Right atrium auricular region (tissue), 2 donors: ENCODE results near the gene PRADC1. TPM values are rescaled to one million over a fixed set of nuclear protein-coding genes. Genes with fewer than 3 reads are reported as not detected.

ENCODE experiments used
- DNase-seq: peaks from one replicate; pipeline ENCODE4 v3.0.0-alpha.2; 2019; ENCODE audit warnings: low spot score
- H3K27ac ChIP-seq, 2 donors: fragments of 200-600 bp; sonication (generic); 1 replicate in 1 of 2; 2 replicates in 1 of 2; pipeline ENCODE4 v1.5.1; 2016 to 2019
- H3K27me3 ChIP-seq, 2 donors: fragments of 200-600 bp; sonication (generic); one replicate each; pipeline versions ENCODE4 v1.5.1 to v1.6.0; 2017 to 2019
- H3K36me3 ChIP-seq: fragments of 200-600 bp; sonication (generic); one replicate; pipeline ENCODE4 v1.5.1; 2016
- H3K4me1 ChIP-seq, 2 donors: fragments of 200-600 bp; sonication (generic); one replicate each; pipeline versions ENCODE4 v1.5.1 to v1.6.0; 2017 to 2019
- H3K4me3 ChIP-seq, 2 donors: fragments of 200-600 bp; sonication (generic); 1 replicate in 1 of 2; 2 replicates in 1 of 2; pipeline ENCODE4 v1.5.1; 2017 to 2019; ENCODE audit warnings: mild to moderate bottlenecking in 1 of 2, moderate library complexity in 1 of 2
- H3K9me3 ChIP-seq, 2 donors: fragments of 200-600 bp; sonication (generic); one replicate each; pipeline ENCODE4 v1.5.1; 2019
- total RNA-seq, 2 donors: library from RNA; depleted of rRNA; stranded (reverse); fragments of >200 nt; gene quantifications; one replicate each; pipeline ENCODE4 v1.1.0, GENCODE V29; 2016
- TF ChIP-seq, protein P1 (sequence below), 2 donors: fragments of 200-600 bp; sonication (generic); IDR thresholded peaks; one replicate each; pipeline ENCODE4 v1.5.1; 2019; ENCODE audit warnings: antibody characterized with exemption in 2 of 2

PRADC1 gene
- total RNA-seq, 2 donors from 2014 or later: 49.5 to 124 TPM

DNA sequence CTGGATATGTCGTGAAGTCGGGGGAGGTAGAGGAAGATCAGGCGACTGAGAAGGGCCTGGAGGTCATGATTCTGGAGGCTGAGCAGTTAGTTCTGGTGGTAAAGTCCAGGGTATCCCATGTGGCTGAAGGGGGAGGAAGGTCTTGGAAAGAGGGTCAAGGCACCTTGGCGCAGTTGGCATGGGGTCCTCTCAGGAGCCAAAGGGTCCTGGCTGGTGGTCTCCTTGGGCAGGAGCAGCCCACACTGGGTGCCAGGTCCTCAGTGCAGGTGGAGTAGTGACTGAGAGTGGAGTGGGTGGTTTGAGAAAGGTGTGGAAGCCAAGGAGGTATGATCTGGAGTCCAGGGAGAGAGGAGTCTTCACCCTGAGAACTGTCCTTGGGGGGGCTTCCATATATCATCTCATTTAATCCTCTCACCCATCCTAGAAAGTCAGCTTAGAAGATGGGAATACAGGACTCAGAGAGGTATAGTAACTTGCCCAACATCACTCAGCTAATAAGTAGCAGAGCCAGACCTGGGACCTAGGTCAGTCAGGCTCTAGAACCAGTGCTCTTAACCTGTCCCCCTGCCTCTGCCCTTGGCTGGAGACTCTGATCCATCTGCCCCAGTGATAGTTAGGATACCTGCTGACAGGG, 26.8 kb upstream of the PRADC1 start:
- Histone ChIP-seq H3K9me3 (no peaks in the 10 kb centered on the region), H3K27me3 (no peaks in the 10 kb centered on the region), H3K4me3 (no peak overlapping the region), H3K27ac (no peak overlapping the region), H3K36me3 (peaks cover 3% of the 10 kb centered on the region), H3K4me1 (no peaks in the 10 kb centered on the region)
- TF ChIP-seq, protein P1, sequence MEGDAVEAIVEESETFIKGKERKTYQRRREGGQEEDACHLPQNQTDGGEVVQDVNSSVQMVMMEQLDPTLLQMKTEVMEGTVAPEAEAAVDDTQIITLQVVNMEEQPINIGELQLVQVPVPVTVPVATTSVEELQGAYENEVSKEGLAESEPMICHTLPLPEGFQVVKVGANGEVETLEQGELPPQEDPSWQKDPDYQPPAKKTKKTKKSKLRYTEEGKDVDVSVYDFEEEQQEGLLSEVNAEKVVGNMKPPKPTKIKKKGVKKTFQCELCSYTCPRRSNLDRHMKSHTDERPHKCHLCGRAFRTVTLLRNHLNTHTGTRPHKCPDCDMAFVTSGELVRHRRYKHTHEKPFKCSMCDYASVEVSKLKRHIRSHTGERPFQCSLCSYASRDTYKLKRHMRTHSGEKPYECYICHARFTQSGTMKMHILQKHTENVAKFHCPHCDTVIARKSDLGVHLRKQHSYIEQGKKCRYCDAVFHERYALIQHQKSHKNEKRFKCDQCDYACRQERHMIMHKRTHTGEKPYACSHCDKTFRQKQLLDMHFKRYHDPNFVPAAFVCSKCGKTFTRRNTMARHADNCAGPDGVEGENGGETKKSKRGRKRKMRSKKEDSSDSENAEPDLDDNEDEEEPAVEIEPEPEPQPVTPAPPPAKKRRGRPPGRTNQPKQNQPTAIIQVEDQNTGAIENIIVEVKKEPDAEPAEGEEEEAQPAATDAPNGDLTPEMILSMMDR (IDR thresholded peaks at IDR 0.05): no peak
- no peak for DNase-seq

DNA sequence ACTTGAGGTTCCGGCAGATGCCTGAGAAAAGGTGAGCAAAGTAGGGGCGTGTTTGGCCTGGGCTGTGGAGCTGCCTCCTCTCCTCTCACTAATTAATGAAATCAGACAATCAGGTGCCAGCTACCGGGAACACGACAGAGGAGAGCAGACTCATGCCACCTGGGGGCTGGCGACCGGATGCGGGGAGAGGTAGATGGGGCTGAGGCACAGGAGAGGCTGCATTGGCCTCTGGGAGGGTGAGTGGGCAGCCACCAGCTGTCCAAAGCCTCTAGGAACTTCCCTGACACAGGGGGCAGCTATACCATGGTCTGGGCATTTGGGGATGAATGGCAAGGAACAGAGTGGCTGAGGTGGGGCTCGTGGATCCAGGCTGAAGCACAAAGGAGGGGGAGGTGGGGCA, 26.2 kb upstream of the PRADC1 start:
- TF ChIP-seq, protein P1 (IDR thresholded peaks at IDR 0.05): no peak
- H3K9me3 ChIP-seq: no peaks in the 10 kb centered on the region
- H3K36me3 ChIP-seq: peaks cover 8% of the 10 kb centered on the region
- no peak for DNase-seq
- H3K4me3 ChIP-seq: no peak overlapping the region
- H3K27me3 ChIP-seq: no peaks in the 10 kb centered on the region
- H3K27ac ChIP-seq: no peak overlapping the region
- H3K4me1 ChIP-seq: no peaks in the 10 kb centered on the region

DNA sequence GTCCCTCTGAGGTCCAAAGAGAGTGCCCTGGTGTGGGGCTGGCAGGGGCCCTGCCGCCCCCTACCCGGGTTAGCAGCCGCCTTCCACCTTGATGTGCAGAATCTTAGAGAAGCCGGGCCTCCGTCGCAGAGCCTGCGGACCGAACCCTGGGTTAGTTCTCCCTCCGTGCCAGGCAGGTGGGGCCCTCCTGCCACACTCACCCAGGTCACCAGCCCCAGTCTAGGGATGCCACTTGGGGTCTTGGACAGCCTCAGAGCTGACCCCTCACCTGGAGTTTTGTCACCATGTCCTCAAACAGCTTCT, 25.8 kb upstream of the PRADC1 start:
- TF ChIP-seq, protein P1 (IDR thresholded peaks at IDR 0.05): no peak
- Histone ChIP-seq H3K27ac (no peak overlapping the region), H3K27me3 (no peaks in the 10 kb centered on the region), H3K4me3 (no peak overlapping the region), H3K4me1 (no peaks in the 10 kb centered on the region), H3K9me3 (no peaks in the 10 kb centered on the region), H3K36me3 (peaks cover 12% of the 10 kb centered on the region)
- DNase-seq: no peak

DNA sequence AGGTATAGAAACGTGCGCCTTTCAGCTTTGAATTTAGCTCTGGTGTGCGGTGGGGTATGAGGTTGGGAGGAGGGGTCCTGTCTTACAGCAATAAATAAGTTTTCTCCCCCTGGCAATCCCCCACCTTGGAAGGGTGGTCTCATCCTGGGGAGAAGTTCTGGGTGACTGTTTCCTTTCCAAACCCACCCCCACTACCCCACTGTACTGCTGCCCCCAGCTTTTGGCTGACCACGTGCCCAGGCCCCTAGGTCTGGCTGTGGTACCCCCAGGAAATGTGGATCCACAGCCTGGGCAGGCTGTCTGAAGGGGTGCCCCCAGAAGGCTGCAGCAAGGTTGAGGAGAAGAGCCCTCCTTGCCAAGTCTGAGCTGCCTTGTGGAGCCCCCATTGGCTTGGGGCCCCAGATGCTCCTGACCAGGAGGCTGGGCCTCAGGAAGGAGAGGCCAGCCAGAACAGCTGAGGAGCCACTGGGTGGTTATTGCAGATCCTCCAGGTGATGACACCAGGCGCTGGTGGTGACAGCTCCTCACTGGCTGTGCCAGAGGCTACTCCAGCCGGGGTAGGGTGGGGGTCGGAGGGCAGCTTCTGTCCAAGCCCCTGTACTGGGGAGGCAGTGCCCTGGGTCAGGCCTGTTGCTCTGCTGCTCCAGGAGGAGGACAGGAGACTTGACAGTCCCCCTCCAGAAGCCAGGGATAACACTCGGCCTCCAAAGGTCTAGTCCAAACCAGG, 25.3 kb upstream of the PRADC1 start:
- peaks cover 18% of the 10 kb centered on the region for H3K36me3 ChIP-seq
- H3K4me1 ChIP-seq: no peaks in the 10 kb centered on the region
- H3K27me3 ChIP-seq: no peaks in the 10 kb centered on the region
- H3K9me3 ChIP-seq: no peaks in the 10 kb centered on the region
- TF ChIP-seq, protein P1 (IDR thresholded peaks at IDR 0.05): no peak
- H3K27ac ChIP-seq: no peak overlapping the region
- no peak for DNase-seq
- no peak overlapping the region for H3K4me3 ChIP-seq

DNA sequence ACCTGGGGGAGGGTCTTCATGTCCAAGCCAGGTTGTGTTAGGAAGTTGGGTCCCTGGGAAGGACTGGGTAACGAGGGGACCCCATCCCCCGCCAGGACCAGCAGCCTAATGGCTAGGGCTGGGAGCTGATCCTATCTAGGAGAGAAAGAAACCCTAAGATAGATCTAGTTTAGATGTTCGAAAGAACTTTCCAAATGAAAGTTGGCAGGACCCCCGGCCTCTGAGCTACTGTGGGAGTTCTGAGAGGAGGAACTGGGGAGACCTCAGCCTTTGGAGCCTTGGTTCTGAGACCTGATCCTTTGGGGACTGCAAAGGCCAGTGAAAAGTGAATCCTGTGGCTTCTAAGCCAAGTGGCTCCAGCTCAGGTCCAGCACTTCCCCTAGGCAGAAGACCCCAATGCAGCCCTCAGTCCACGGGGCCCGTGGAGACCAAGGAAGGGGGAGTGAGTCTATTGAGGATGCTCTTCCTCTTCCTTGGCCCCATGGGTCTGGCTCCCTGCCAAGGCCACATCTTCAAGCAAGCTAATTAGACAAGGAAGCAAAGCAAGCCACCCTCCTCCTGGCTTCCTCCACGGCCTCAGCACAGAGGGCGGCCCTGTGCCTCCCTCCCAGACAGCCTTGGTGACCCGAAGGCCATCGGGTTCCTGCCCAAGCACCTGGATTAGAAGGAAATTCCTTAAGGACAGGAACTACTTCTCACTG, 24.5 kb upstream of the PRADC1 start:
- Histone ChIP-seq H3K36me3 (peaks cover 25% of the 10 kb centered on the region), H3K27me3 (no peaks in the 10 kb centered on the region), H3K9me3 (no peaks in the 10 kb centered on the region), H3K4me1 (no peaks in the 10 kb centered on the region), H3K4me3 (no peak overlapping the region), H3K27ac (no peak overlapping the region)
- TF ChIP-seq, protein P1 (IDR thresholded peaks at IDR 0.05): no peak
- no peak for DNase-seq
